ENCODE data around the gene CAMK2B.

DNA sequence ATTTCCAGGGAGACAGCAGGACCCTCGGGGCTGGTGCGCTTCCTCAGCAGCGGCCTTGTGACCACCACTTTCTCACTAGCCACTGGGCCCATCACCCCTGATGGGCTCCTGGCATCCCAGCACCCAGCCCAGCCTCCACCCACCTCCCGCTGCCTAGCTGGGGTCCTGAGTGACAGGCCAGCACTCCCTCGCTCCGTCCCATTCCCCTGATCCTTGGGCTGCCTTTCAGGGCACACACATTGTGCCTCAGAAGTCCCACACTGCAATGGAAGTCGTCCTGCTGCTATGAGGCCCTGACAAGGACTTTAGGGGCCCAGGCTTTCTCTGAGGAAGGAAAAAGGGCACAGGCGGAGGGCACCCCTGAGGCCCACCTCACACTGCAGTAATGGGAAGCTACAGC is 12.4 kb downstream of the CAMK2B start:
- TF ChIP-seq, protein P1, sequence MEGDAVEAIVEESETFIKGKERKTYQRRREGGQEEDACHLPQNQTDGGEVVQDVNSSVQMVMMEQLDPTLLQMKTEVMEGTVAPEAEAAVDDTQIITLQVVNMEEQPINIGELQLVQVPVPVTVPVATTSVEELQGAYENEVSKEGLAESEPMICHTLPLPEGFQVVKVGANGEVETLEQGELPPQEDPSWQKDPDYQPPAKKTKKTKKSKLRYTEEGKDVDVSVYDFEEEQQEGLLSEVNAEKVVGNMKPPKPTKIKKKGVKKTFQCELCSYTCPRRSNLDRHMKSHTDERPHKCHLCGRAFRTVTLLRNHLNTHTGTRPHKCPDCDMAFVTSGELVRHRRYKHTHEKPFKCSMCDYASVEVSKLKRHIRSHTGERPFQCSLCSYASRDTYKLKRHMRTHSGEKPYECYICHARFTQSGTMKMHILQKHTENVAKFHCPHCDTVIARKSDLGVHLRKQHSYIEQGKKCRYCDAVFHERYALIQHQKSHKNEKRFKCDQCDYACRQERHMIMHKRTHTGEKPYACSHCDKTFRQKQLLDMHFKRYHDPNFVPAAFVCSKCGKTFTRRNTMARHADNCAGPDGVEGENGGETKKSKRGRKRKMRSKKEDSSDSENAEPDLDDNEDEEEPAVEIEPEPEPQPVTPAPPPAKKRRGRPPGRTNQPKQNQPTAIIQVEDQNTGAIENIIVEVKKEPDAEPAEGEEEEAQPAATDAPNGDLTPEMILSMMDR (conservative IDR thresholded peaks at IDR 0.05; ENCODE audit: low read depth, low read length) = no peak
- no peak for TF ChIP-seq EZH2 (IDR thresholded peaks at IDR 0.05; ENCODE audit: borderline replicate concordance, low read depth, low read length, poor library complexity, severe bottlenecking)
